HG03469 (cell line): ENCODE measurements around the gene ARF1.

Source experiments
- ATAC-seq: cut with Tn5 transposase; IDR thresholded peaks from one replicate; pipeline ENCODE4 v1.9.1; 2021; ENCODE audit warnings: mild to moderate bottlenecking, moderate library complexity, moderate number of reproducible peaks; ENCODE audit not compliant: unreplicated experiment

ARF1 gene

DNA sequence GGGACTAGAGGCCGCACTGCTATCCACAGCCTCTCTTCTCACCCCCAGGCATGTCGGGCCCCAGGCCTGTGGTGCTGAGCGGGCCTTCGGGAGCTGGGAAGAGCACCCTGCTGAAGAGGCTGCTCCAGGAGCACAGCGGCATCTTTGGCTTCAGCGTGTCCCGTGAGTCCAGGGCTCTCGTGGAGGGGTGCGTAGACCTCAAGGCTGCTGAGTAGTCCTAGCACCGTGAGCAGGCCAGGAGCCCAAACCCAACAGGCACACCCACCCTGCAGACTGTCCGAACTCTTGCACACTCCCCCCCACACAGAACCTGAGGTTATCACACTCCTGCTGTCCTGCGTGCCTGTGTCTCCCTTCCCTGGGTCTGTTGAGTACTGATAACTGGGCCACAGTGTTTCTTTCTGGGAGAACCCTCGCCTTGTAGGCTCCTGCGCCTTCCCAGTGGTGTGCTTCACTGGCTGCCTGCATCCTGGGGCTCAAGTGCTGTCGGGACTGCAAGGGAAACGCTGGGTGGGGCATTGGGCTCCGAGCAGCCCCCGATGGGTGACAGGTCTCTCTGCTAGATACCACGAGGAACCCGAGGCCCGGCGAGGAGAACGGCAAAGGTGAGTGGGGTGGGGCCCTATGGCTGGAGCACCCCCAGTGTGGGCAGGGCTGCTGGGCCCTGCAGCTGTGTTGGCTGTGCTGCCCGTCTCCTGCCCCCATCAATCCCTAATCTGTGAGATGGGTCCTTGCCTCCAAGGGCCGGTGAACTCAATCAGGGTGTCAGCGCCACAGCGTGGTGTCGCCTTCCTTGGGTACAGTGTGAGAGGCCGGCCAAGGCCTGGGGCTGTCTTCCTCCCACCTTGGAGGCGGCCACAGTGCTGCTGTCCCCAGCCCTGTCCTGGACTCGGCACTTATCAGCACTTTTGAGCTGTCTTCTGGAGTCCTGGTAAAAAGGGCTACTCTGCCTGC is 63.2 kb downstream of the ARF1 start:
- ATAC-seq: no peak

DNA sequence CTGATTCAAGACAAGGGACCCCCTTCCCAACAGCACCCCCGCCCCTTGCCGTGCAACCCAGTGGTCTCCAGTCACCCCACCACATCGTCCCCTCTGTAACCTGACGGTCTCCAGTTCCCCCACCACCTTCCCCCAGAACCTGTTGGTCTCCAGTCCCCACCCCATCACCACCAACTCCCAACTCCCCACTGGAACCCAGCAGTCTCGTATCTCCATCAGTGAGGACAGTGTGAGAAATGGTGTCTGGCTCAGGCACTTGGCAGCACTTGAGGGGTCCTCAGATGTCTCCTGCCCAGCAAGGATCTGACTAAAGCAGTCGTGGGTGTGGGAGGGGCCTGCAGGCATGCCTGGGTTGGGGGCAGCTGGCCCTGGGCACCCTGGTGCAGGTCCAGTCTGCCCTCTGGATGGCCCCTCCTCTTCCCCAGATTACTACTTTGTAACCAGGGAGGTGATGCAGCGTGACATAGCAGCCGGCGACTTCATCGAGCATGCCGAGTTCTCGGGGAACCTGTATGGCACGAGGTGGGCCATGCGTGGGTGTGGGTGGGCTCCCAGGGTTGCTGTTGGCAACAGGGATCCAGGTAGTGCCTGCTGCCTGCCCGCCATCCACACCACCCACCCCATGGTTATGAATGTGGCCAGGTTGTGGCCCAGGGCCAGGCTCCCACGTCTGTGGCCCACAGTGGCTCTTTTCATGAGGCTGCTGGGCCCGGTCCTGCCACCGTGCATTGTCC is 64.1 kb downstream of the ARF1 start:
- ATAC-seq: no peak

DNA sequence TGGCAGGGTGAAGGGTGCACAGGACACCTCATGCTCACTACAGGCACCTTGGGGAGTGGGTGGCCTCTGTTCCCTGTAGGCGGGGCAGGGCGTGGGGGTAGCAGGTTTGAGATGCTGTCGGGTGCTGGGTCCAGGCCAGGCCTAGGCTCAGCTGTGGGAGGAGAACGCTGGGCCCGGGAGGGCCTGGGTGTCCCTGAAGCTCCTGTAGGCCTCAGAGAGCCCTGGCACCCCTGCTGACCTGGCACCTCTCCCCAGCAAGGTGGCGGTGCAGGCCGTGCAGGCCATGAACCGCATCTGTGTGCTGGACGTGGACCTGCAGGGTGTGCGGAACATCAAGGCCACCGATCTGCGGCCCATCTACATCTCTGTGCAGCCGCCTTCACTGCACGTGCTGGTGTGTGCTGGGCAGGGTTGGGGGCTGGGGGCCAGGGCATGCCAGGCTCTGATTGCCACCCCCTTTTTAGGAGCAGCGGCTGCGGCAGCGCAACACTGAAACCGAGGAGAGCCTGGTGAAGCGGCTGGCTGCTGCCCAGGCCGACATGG is 64.7 kb downstream of the ARF1 start:
- no peak for ATAC-seq

DNA sequence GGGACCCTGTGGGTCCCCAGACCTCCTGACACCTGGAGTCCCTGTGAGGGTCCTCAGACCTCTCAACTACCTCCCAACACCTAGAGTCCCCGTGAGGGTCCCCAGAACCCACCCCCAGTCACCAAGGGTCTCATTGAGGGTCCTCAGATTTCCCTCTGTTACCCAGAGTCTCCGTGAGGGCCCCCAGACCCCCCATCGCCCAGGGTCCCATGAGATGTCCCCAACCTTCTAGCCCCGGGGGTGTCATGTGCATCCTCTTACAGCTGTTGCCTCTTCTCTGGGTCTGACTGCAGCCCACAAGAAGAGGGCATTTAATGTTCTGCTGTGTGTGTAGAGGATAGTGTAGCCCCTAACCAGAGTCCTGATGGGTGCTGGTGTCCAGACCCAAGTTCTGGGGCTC is 65.3 kb downstream of the ARF1 start:
- ATAC-seq: no peak

DNA sequence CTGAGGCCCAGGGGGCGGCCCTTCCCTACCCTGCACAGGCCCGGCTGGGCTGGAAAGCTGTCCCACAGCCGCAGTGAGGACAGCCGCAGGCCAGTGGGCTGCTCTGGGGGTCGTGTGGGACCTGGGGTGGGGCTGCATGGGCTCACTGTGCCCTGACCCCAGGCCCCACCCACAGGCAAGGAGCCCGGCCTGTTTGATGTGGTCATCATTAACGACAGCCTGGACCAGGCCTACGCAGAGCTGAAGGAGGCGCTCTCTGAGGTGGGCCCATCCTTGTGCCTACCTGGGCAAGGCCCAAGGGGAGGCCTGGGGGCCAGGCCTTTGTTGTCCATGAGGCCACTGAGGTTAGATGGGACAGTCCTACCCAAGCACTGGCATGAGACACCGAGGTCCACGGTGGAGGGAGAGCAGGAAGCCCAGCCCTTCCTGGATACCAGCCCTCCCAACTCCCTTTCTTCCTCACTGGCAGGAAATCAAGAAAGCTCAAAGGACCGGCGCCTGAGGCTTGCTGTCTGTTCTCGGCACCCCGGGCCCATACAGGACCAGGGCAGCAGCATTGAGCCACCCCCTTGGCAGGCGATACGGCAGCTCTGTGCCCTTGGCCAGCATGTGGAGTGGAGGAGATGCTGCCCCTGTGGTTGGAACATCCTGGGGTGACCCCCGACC is 65.8 kb downstream of the ARF1 start:
- no peak for ATAC-seq
